Type B pancreatic cell (in vitro differentiated cells): ENCODE measurements around the gene IL11. TPM values are rescaled to one million over a fixed set of nuclear protein-coding genes. Genes with fewer than 3 reads are reported as not detected.

Experiments
- DNase-seq: peaks from one replicate; pipeline ENCODE4 v3.0.0; 2021; ENCODE audit warnings: mixed read lengths; ENCODE audit not compliant: unreplicated experiment; ENCODE audit errors: extremely low spot score
- H3K27ac Mint-ChIP-seq: 2 replicates; pipeline ENCODE4 v1.8.0; 2021; ENCODE audit warnings: mild to moderate bottlenecking, mixed read lengths
- H3K27me3 Mint-ChIP-seq: 2 replicates; pipeline ENCODE4 v1.8.0; 2021; ENCODE audit warnings: mixed read lengths
- H3K36me3 Mint-ChIP-seq: 2 replicates; pipeline ENCODE4 v1.8.0; 2021; ENCODE audit warnings: mixed read lengths
- H3K4me1 Mint-ChIP-seq: one replicate; pipeline ENCODE4 v1.8.0; 2021; ENCODE audit warnings: mixed read lengths; ENCODE audit not compliant: unreplicated experiment
- H3K4me3 Mint-ChIP-seq: 2 replicates; pipeline ENCODE4 v1.8.0; 2021; ENCODE audit warnings: mild to moderate bottlenecking, mixed read lengths
- H3K9me3 Mint-ChIP-seq: 2 replicates; pipeline ENCODE4 v1.8.0; 2021; ENCODE audit warnings: mixed read lengths
- total RNA-seq: library from RNA; stranded (reverse); gene quantifications from 2 replicates; pipeline ENCODE4 v1.2.1, GENCODE V29; 2021; ENCODE audit warnings: low replicate concordance
- TF ChIP-seq, protein P1 (sequence below): fragments of 200-600 bp; sonication (generic); conservative IDR thresholded peaks from 2 replicates; pipeline ENCODE4 v1.5.0; 2021; ENCODE audit warnings: antibody characterized with exemption, mild to moderate bottlenecking

Gene IL11
- total RNA-seq, 1 donor from 2014 or later: 0.46 TPM

DNA sequence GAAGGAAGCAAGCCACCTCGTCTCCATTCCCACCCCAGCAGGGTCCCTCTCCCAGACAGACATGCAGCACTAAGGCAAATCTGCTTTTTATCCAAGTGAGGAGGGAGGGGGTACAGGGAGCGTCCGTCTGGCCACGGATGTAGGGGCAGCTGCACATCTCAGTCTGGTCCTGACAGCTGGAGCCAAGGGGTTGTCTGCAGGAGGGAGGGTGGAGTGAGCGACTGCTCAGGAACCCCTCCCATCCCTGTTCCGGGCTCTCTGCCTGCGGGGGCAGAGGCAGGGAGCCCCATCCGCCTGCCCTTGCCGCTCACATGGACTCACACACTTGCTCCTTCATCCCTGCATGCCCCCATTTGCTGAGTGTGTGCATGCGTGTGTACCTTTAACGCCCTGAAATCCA is 8.9 kb upstream of the IL11 start:
- Mint-ChIP-seq H3K9me3 (peaks cover 6% of the 10 kb centered on the region), H3K4me3 (peak overlapping the region; percentile 23), H3K4me1 (peaks cover 5% of the 10 kb centered on the region), H3K27me3 (peaks cover 28% of the 10 kb centered on the region), H3K27ac (peak overlapping the region; percentile 37), H3K36me3 (peaks cover 5% of the 10 kb centered on the region)
- TF ChIP-seq, protein P1, sequence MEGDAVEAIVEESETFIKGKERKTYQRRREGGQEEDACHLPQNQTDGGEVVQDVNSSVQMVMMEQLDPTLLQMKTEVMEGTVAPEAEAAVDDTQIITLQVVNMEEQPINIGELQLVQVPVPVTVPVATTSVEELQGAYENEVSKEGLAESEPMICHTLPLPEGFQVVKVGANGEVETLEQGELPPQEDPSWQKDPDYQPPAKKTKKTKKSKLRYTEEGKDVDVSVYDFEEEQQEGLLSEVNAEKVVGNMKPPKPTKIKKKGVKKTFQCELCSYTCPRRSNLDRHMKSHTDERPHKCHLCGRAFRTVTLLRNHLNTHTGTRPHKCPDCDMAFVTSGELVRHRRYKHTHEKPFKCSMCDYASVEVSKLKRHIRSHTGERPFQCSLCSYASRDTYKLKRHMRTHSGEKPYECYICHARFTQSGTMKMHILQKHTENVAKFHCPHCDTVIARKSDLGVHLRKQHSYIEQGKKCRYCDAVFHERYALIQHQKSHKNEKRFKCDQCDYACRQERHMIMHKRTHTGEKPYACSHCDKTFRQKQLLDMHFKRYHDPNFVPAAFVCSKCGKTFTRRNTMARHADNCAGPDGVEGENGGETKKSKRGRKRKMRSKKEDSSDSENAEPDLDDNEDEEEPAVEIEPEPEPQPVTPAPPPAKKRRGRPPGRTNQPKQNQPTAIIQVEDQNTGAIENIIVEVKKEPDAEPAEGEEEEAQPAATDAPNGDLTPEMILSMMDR: no peak
- no peak for DNase-seq

DNA sequence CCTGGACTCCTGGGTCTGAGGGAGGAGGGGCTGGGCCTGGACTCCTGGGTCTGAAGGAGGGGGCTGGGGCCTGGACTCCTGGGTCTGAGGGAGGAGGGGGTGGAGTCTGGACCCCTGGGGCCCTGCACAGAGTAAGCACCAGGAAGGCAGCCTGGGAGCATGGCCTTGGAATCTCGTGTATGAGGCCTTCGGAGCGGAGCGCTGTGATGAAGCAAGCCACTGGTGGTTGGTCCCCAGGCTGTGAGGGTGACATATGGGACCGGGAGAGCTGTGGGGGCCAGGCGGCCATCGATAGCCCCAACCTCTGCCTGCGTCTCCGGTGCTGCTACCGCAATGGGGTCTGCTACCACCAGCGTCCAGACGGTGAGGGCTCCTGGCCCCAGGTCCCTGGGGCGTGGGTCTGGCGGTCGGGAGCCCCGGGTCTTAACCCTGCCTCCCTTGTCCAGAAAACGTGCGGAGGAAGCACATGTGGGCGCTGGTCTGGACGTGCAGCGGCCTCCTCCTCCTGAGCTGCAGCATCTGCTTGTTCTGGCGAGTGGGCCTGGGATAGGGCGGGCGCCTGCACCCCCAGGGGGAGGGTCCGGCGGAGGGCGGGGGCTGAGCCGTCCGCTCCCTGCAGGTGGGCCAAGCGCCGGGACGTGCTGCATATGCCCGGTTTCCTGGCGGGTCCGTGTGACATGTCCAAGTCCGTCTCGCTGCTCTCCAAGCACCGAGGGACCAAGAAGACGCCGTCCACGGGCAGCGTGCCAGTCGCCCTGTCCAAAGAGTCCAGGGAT is 7.3 kb upstream of the IL11 start:
- peaks cover 34% of the 10 kb centered on the region for H3K27me3 Mint-ChIP-seq
- no peak overlapping the region for H3K27ac Mint-ChIP-seq
- TF ChIP-seq, protein P1: no peak
- H3K4me3 Mint-ChIP-seq: no peak overlapping the region
- no peak for DNase-seq
- peaks cover 11% of the 10 kb centered on the region for H3K4me1 Mint-ChIP-seq
- peaks cover 6% of the 10 kb centered on the region for H3K9me3 Mint-ChIP-seq
- H3K36me3 Mint-ChIP-seq: peaks cover 5% of the 10 kb centered on the region

DNA sequence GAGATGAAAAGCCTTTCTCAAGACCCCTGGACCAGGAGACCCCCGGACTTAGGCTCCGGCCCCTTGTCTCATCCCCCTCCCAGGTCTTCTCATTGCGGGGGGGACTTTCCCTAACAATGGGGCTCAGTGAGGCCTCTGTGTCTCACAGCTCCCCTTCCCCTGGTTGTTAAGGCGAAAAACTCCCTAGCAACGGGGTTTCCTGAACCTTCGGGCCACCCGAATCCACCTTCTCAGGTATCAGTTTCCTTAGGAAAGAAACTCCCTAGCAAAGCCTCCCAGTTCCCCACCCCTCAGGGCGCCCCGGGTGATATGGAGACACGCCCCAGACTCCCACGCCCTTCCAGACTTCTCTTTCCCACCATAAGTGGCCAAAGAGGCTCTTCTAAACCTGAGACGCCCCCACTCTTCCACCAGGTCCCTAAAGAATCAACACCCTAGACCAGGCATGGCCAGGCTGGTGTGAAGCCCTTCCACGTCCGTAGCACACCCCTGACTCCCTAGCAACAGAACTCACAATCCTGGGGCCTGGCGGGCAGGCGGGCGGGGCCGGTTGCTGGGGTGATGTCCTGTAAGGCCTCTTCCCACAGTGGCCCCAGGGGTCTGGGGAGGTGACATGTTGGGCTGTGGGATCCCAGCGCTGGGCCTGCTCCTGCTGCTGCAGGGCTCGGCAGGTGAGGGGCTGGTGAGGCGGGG is 6.1 kb upstream of the IL11 start, which contains the start of gene TMEM190:
Gene TMEM190 (plus strand): TSS at position 586 of the 693 bp plus-strand sequence. CDS start 28 bp downstream, at position 614.
- Mint-ChIP-seq H3K27ac (no peak within 1 kb of the TSS), H3K4me1 (peaks cover 11% of the 10 kb centered on the region), H3K9me3 (no peaks in the 10 kb centered on the region), H3K4me3 (peak within 1 kb of the TSS; percentile 21), H3K36me3 (no peaks in the 10 kb centered on the region), H3K27me3 (peaks cover 37% of the 10 kb centered on the region)
- TF ChIP-seq, protein P1: no peak
- DNase-seq: no peak

DNA sequence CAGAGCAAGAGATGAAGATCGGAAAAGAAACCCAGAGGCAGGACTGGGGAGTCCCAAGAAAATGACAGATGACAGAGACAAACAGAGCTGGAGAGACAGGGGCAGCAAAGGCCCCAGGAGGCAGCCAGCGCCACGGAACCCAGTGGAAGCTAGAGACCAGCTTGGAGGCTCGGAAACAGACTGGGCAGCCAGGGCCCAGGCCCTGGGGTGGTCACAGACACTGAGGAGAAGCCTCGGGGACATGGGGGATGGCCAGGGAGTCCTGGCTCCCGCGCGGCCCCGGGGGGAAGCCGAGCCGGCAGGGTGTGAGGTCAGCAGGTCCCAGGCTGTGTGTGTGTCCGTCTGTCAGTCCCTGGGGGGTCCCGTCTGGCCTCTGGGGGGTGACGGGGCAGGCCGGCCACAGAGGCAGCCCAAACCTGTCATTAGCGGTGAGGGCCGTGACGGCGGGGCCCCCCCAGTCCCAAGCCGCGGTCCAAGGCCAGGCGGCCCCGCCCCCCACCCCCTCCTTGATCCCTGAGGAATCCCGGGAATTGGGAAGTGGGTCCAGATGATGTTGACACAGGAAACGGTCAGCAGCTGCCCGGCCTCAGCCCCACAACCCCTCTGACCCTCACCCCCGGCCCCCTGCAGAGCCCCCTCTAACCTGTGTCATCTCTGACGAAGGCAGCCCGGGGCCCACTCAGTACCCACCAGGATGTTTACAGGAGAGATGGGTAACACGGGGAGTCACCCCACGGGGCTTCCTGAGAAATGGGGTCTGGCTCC is 3.9 kb upstream of the IL11 start:
- Mint-ChIP-seq H3K4me1 (peaks cover 18% of the 10 kb centered on the region), H3K36me3 (no peaks in the 10 kb centered on the region), H3K9me3 (no peaks in the 10 kb centered on the region), H3K27ac (peak overlapping the region; percentile 33), H3K4me3 (peak overlapping the region; percentile 45), H3K27me3 (peaks cover 48% of the 10 kb centered on the region)
- DNase-seq: no peak
- TF ChIP-seq, protein P1: no peak

DNA sequence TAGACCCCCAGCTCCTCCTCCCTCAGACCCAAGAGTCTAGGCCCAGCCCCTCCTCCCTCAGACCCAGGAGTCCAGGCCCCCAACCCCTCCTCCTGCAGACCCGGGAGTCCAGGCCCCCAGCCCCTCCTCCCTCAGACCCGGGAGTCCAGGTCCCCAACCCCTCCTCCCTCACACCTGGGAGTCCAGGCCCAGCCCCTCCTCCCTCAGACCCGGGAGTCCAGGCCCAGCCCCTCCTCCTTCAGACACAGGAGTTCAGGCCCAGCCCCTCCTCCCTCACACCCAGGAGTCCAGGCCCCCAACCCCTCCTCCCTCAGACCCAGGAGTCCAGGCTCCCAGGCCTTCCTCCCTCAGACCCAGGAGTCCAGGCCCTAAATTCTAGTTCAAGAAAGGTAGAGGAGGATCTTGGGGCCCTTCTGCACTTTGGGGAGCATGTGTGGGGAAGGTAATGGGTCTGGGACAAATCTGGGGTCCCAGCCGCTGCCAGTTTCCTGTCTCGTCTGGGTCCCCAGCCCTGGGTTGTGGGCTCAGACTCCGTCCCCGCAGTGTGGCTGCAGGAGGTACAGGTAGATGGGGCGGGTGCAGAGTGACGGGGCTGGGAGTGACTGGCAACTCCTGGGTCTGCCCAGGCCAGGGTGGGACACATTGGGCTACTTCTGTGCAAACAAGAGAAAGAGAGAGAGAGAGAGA is 3.2 kb upstream of the IL11 start:
- no peak for DNase-seq
- Mint-ChIP-seq H3K27me3 (peaks cover 50% of the 10 kb centered on the region), H3K27ac (peak overlapping the region; percentile 33), H3K36me3 (no peaks in the 10 kb centered on the region), H3K4me1 (peaks cover 18% of the 10 kb centered on the region), H3K4me3 (peak overlapping the region; percentile 45), H3K9me3 (no peaks in the 10 kb centered on the region)
- TF ChIP-seq, protein P1: no peak
